GM12891 (cell line): Measurements from ENCODE around the gene SCAMP2.

Experiments
- PAX5 ChIP-seq: IDR thresholded peaks from 2 replicates; pipeline ENCODE4 v1.6.1; 2011; ENCODE audit warnings: low read length, moderate library complexity, mild to moderate bottlenecking; ENCODE audit not compliant: insufficient read depth, severe bottlenecking
- POLR2A ChIP-seq: IDR thresholded peaks from 2 replicates; pipeline ENCODE4 v1.6.1; 2011; ENCODE audit warnings: low read depth, low read length, control low read depth
- POLR2AphosphoS5 ChIP-seq: IDR thresholded peaks from 2 replicates; pipeline ENCODE4 v1.6.1; 2011; ENCODE audit warnings: low read depth, low read length, control low read depth
- POU2F2 ChIP-seq: IDR thresholded peaks from 2 replicates; pipeline ENCODE4 v1.6.1; 2011; ENCODE audit warnings: low read depth, mild to moderate bottlenecking, control low read depth, low read length, moderate library complexity
- SPI1 ChIP-seq: IDR thresholded peaks from 2 replicates; pipeline ENCODE4 v1.6.1; 2011; ENCODE audit warnings: low read depth, low read length, control low read depth
- TAF1 ChIP-seq: IDR thresholded peaks from 2 replicates; pipeline ENCODE4 v1.6.1; 2011; ENCODE audit warnings: low read depth, low read length, control low read depth

DNA sequence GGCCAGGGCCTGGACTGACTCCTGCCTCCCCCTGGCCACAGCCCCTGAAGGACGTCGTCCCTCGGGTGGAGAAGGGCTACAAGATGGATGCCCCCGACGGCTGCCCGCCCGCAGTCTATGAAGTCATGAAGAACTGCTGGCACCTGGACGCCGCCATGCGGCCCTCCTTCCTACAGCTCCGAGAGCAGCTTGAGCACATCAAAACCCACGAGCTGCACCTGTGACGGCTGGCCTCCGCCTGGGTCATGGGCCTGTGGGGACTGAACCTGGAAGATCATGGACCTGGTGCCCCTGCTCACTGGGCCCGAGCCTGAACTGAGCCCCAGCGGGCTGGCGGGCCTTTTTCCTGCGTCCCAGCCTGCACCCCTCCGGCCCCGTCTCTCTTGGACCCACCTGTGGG lies 70.9 kb downstream of the SCAMP2 start:
- TF ChIP-seq POU2F2, result no peak
- no peak for TF ChIP-seq POLR2A
- no peak for TF ChIP-seq TAF1
- no peak for TF ChIP-seq POLR2AphosphoS5
- TF ChIP-seq SPI1, result no peak
- TF ChIP-seq PAX5, result no peak
